NT2/D1 (cell line): ENCODE measurements around the gene TMEM134.

Experiments
- SUZ12 ChIP-seq: IDR thresholded peaks from 2 replicates; pipeline ENCODE4 v1.6.1; 2011; ENCODE audit not compliant: insufficient read length, insufficient read depth; ENCODE audit errors: extremely low read depth
- YY1 ChIP-seq: IDR thresholded peaks from 2 replicates; pipeline ENCODE4 v1.6.1; 2011; ENCODE audit not compliant: insufficient read length, insufficient read depth
- ZNF274 ChIP-seq: IDR thresholded peaks from 2 replicates; pipeline ENCODE4 v1.6.1; 2011; ENCODE audit warnings: mild to moderate bottlenecking, low read depth, low read length

DNA sequence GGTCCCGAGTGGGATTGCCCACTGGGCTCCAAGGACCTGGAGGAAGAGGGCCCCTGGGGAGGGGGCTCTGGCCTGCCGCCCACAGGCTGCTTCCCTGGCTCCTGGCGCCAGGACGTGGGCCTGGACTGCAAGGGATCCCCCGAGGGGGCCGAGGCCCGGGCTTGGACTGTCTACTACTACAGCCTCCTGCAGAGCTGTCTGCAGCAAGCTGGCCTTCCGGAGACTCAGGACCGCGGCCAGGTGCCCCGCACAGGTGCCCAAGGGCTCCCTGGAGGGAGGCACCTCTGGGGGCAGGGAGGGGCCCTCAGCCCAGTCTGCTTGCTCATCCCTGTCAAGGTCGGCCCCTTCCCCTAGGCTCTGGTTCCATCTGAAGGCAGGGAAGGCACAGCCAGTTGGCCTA is 51.6 kb downstream of the TMEM134 start:
- TF ChIP-seq YY1 (no peak), ZNF274 (no peak), SUZ12 (no peak)
